ENCODE data around the gene AKNA.

The AKNA gene

DNA sequence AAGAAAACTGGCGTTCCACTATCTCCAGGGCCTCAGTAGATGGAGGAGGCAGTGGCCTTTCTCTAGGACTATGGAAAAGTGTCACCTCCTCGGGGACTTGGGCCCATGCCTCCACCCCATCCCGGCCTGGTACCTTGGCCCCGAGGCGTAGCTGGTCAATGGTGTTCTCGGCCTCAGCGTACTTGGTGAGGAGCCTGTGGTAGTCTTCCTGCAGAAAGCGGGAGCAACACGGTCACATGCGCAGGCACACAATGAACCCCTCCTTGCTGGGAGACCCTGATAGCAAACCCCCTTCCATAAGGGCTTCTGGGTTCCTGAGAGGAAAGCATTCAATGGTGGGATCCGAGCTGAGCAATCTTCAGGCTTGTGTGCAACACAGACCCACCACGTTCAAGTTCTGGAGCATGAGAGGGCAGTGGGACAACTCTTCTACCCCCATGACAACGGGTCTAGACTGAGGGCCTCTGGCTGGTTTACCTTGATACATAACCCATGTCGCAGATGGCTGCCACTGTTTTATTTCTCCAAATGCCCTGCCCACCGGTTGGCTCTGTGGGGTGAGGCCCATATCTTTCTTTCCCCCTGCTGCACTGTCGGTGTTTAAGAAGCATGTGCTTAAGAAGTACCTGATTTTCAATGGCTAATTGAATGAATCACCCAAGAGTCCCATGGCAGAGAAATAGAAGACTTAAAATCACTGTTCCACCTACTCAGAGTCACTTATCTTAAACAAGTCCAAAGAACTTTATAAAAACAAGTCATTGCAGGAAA is 13.6 kb downstream of the AKNA start:
- no peak for DNase-seq

- DNase-seq, result peak; percentile 99
Observed at GRCh38 chr9:114372921-114373448, 14.8 kb downstream of the AKNA start.

DNA sequence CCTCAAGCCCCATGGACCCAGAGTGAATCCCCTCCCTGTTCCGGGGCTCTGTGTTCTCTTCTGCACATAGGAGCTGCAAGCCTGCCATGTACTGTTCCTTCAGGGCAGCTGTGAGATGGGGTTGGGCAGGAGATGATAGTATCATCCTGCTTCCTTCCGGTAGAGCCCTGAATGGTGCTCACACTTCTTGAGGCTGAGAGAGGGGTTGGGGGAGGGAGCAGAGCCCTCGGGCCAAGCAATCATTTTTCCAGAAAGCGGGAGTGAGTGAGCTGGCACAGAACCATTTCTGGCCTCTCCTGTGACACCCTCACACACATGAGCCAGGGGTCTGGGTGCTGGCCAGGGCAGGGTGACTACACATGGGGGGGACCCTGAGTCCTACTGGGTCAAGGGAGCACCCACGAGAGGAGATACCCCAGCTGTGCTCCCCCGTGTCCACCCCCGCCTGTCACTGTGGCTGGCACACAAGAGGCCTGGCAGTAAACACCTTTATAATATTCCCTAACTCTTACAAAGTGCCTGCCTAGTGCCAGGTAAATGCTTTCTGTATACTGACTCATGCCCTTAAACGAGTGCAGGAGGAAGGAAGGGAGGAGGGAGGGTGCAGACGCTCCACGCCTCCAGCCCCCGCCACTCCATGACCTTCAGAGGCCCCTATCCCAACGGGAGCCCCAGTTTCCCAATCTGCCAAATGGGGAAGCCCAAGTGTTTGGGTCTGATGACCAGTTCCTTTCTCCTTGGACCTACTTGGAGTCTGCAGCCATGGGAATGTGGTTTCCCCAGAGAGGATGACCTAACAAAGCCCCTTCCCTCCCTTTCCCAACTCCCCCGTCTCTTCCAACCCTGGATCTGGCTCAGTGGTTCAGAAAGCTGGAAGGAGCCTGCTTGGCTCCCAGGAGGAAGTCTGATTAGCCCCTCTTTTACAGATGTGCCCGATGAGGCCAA is 15.5 kb downstream of the AKNA start:
- DNase-seq, result peak; percentile 70

GRCh38 chr9:114371343-114371944 is 16.3 kb downstream of the AKNA start:
- no peak for DNase-seq

- no peak for DNase-seq
Observed at GRCh38 chr9:114370968-114371320, 16.8 kb downstream of the AKNA start.

- DNase-seq, result no peak
Observed at GRCh38 chr9:114370251-114370967, 17.4 kb downstream of the AKNA start.

GRCh38 chr9:114369216-114370130 is 18.3 kb downstream of the AKNA start:
- DNase-seq, result no peak

DNA sequence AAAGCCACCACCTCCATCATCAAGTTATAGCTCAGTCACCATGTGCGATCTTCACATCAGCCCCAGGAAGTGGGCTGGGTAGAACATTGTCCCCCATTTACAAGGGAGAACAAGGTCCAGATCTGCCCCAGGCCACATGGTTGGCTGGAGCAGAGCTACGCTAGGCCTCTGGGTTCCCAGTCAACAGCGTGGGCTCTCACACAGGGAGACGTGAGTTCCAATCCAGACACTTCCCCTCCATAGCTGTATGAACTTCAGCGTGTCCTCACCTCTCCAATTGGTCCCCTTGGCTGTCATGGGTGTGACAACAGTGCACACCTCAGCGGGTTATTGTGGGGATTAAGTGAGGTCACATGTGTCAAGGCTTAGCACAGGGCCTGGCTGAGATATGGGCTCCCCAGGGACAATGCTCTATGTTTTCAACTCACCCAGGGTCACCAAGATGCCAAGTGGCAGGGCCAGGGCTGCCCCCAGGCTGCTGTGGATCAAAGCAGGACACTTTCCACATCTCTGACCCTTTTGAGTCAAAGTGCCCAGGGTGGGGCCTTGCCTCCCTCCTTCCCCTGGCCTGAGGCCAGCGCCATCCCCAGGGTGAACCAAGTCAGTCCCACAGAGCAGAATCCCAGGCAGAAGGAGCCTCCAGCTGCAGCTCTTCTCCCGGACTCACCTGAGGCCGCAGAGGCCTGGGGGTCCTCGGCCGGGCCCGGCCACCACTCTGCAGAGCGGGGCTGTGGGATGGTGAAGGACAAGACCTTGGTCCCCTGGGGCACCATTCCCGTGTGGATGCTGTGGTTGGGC is 19.8 kb downstream of the AKNA start:
- no peak for DNase-seq

- no peak for DNase-seq
Observed at GRCh38 chr9:114367366-114367765, 20.4 kb downstream of the AKNA start.

DNA sequence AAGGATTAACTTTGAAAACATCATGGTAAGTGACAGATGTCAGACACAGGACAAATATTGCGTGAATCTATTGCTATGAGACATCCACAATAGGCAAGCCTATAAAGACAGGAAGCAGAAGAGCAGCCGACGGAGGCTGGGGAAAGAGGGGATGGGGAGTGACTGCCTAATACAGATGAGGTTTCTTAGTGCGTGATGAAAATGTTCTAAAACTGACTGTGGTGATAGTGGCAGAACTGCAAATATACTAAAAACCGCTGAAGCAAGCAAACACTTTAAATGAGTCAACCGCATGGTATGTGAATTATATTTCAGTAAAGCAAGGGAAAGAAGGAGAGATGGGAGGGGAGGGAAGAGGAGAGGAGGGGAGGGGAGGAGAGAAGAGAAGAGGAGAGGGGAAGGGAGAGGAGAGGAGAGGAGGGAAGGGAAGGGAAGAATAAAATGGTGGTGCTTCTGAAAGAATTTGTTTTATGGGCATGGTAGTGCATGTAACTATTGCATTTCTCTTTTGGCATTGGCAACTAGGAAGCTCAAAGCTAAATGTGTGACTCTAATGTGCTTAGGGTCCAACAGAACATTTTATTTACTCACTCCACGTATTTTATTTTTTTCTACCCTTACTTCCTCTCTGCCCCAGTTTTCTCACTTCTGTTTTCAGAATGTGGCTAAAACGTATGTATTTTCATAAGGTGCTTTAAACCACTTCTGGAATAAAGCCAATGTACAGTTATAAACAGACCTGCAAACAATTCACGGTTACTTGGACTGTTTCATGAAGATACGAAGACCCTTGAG is 21.3 kb downstream of the AKNA start:
- no peak for DNase-seq

GRCh38 chr9:114365194-114365593 is 22.6 kb downstream of the AKNA start:
- DNase-seq, result no peak

DNA sequence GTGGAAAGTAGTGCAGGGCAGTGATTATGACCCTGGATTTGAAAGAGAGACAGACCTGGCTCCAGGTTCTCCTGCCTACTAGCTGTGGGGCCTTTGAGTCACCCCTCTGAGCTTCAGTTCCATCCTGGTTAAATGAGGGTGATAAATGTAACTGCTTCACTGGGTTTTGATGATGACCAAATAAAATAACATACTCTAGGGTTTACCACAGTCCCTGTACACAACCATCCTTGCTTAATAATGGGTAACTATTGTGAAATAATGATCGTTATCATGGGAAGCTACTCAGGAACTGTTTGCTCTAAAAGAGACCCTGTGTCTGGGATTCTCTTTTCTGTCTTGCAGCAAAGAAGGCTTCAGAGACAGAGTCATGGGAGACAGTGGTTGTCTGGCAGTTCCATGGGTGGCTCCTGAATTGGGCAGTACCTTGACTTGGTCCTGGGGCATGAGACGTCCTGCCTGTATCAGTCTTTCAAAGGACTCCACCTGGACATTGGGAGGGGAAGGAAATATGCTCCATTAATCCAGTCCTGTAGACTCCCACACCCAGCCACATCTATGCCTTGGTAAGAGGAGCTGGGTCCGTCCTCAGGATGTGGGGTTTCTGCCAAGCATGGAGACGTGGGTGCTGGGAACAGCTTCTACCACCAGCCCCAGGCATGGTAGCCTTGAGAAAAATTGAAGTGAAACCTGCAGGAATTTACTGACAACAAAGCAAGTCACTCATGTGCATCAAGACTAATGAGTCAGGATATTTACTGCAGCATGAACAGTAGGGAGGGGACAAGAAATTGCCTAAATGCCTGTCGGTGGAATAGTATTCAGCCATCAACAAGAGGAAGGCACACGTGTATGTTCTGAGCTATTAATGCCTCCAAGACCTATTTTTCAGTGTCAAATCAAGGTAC is 23.4 kb downstream of the AKNA start:
- peak; percentile 87 for DNase-seq

DNA sequence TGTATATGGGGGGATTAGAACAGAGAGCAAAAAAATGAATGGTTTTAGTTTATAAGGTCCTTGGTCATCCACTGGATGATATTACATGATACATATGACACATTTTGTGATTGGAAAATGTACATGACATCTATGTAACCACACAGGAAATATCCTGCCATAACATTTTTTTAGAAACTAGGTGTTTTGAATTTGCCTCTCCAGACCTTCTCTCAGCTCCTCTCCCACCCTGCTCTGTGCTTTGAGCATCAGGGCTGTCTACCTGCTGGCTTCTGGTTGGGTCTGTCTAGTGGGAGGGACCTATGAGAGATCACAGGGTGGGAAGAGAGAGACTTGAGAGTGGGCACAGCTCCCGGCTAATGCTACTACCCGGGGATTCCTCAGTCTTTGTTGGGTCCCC is 24.4 kb downstream of the AKNA start:
- no peak for DNase-seq

- no peak for DNase-seq
Observed at GRCh38 chr9:114362394-114362793, 25.4 kb downstream of the AKNA start.

DNA sequence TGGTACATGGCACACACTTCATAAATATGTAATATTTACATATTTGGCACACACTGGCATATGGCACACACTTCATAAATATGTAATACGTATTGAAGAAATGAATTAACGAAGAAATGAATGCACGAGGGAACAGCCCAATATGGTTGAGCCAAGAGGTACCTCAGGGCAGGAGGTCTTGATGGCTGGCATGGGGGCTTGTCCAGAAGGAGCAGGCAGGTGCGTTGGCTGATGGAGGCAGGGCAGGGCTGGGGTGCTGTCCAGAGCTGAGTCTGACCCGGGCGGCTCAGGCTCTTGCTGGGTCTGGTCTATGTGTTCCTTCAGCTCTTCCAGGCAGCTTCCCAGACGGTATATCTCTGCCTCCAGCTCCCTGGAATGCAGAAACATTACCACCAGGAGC is 26.2 kb downstream of the AKNA start:
- no peak for DNase-seq

GRCh38 chr9:114359801-114360200 is 28.0 kb downstream of the AKNA start:
- DNase-seq, result no peak

- DNase-seq, result no peak
Observed at GRCh38 chr9:114357911-114358328, 29.9 kb downstream of the AKNA start.

DNA sequence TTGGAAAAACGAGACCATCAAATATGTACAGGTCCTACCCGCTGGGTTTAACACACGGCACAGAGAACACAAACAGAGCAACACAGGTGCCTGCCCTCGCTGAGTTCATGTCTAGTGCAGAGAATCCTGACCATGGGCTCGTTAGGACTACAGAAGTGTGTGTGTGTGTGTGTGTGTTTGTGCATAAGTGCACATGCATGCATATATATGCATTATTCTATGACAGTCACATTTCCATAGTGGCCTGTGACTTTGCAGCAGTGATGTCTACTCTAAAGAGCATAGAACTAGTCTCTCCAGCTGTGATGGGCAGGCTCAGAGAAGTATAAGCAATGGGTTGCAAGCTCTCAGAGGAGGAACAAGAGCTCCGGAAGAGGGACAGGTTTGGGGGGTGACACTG is 30.4 kb downstream of the AKNA start:
- no peak for DNase-seq

GRCh38 chr9:114356792-114357191 is 31.0 kb downstream of the AKNA start:
- DNase-seq, result no peak

All from GF-D8 (cell line).